DND-41 (cell line): ENCODE measurements around the gene MORN5.

Experiments used
- ATAC-seq: fragments of 200-7000 bp; cut with Tn5 transposase; 3 replicates; pipeline ENCODE4 v1.9.1; 2021; ENCODE audit warnings: low read depth; ENCODE audit not compliant: insufficient read depth
- DNase-seq: peaks from one replicate; pipeline ENCODE4 v3.0.0-alpha.2; 2020
- H2AFZ ChIP-seq: 2 replicates; pipeline ENCODE4 v1.6.0; 2012; ENCODE audit warnings: low read depth, low read length
- H3K27ac ChIP-seq: 2 replicates; pipeline ENCODE4 v1.5.1; 2012; ENCODE audit warnings: low read length, inconsistent platforms
- H3K27me3 ChIP-seq: fragments of 200-600 bp; sonication (generic); 2 replicates; pipeline ENCODE4 v1.6.0; 2012; ENCODE audit warnings: low read length, mild to moderate bottlenecking, inconsistent platforms; ENCODE audit not compliant: insufficient read depth, poor library complexity
- H3K36me3 ChIP-seq: 2 replicates; pipeline ENCODE4 v1.5.1; 2012; ENCODE audit warnings: low read length, inconsistent platforms; ENCODE audit not compliant: insufficient read depth
- H3K4me1 ChIP-seq: 2 replicates; pipeline ENCODE4 v1.5.1; 2012; ENCODE audit warnings: mild to moderate bottlenecking, low read length; ENCODE audit not compliant: insufficient read depth
- H3K4me2 ChIP-seq: 2 replicates; pipeline ENCODE4 v1.6.0; 2012; ENCODE audit warnings: mild to moderate bottlenecking, moderate library complexity, low read length, inconsistent platforms; ENCODE audit not compliant: insufficient read depth
- H3K4me3 ChIP-seq, 2 experiments: fragments of 200-600 bp in 1 of 2; shearing (Covaris generic) in 1 of 2; 2 replicates each; pipeline ENCODE4 v1.5.1; 2012 to 2016; ENCODE audit warnings: inconsistent platforms in 2 of 2, low read length in 2 of 2, mild to moderate bottlenecking in 2 of 2, low read depth in 1 of 2, moderate library complexity in 1 of 2
- H3K79me2 ChIP-seq: 2 replicates; pipeline ENCODE4 v1.6.0; 2012; ENCODE audit warnings: low read length, inconsistent platforms; ENCODE audit not compliant: insufficient read depth
- H3K9ac ChIP-seq: 2 replicates; pipeline ENCODE4 v1.6.0; 2012; ENCODE audit warnings: low read depth, mild to moderate bottlenecking, inconsistent platforms, low read length, moderate library complexity
- H3K9me3 ChIP-seq: 2 replicates; pipeline ENCODE4 v1.5.1; 2012; ENCODE audit warnings: low read length, moderate library complexity, mild to moderate bottlenecking, inconsistent platforms; ENCODE audit not compliant: insufficient read depth, severe bottlenecking
- H4K20me1 ChIP-seq: 2 replicates; pipeline ENCODE4 v1.6.0; 2012; ENCODE audit warnings: low read length; ENCODE audit not compliant: insufficient read depth
- EZH2 ChIP-seq: IDR thresholded peaks from 3 replicates; pipeline ENCODE4 v1.6.1; 2012; ENCODE audit warnings: borderline replicate concordance, low read depth, mild to moderate bottlenecking, moderate library complexity, low read length, inconsistent platforms; ENCODE audit not compliant: severe bottlenecking
- TF ChIP-seq, protein P1 (sequence below): IDR thresholded peaks from 2 replicates; pipeline ENCODE4 v1.5.1; 2012; ENCODE audit warnings: borderline replicate concordance, low read length, moderate library complexity, mild to moderate bottlenecking; ENCODE audit not compliant: poor library complexity, severe bottlenecking; ENCODE audit errors: extremely low read depth

MORN5 gene

DNA sequence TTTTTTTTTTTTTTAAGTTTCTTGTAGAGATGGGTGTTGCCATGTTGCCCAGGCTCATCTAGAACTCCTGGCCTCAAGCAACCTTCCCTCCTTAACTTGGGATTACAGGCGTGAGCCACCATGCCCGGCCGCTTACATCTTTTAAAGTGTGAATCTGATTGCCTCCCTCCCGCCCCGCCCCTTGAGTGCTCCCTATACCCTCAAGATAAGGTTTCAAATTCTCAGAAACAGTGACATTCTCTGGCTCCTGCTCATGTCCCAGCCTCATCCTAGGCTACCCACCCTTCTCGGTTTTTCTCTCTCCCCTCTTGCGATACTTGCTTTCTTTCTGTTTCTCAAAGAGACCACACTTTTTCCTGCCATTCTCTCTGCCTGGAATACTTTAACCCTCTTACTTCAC is 12.4 kb downstream of the MORN5 start:
- no peak overlapping the region for H3K4me3 ChIP-seq
- peaks cover 24% of the 10 kb centered on the region for H3K27me3 ChIP-seq
- H3K9ac ChIP-seq, result no peak overlapping the region
- ATAC-seq, result no peak
- no peaks in the 10 kb centered on the region for H3K9me3 ChIP-seq
- TF ChIP-seq, protein P1, sequence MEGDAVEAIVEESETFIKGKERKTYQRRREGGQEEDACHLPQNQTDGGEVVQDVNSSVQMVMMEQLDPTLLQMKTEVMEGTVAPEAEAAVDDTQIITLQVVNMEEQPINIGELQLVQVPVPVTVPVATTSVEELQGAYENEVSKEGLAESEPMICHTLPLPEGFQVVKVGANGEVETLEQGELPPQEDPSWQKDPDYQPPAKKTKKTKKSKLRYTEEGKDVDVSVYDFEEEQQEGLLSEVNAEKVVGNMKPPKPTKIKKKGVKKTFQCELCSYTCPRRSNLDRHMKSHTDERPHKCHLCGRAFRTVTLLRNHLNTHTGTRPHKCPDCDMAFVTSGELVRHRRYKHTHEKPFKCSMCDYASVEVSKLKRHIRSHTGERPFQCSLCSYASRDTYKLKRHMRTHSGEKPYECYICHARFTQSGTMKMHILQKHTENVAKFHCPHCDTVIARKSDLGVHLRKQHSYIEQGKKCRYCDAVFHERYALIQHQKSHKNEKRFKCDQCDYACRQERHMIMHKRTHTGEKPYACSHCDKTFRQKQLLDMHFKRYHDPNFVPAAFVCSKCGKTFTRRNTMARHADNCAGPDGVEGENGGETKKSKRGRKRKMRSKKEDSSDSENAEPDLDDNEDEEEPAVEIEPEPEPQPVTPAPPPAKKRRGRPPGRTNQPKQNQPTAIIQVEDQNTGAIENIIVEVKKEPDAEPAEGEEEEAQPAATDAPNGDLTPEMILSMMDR, result no peak
- no peak for TF ChIP-seq EZH2
- no peak overlapping the region for H3K4me2 ChIP-seq
- no peaks in the 10 kb centered on the region for H3K79me2 ChIP-seq
- no peaks in the 10 kb centered on the region for H4K20me1 ChIP-seq
- H3K36me3 ChIP-seq, result no peaks in the 10 kb centered on the region
- DNase-seq, result no peak
- no peak overlapping the region for H3K27ac ChIP-seq
- no peak overlapping the region for H2AFZ ChIP-seq
- no peaks in the 10 kb centered on the region for H3K4me1 ChIP-seq

DNA sequence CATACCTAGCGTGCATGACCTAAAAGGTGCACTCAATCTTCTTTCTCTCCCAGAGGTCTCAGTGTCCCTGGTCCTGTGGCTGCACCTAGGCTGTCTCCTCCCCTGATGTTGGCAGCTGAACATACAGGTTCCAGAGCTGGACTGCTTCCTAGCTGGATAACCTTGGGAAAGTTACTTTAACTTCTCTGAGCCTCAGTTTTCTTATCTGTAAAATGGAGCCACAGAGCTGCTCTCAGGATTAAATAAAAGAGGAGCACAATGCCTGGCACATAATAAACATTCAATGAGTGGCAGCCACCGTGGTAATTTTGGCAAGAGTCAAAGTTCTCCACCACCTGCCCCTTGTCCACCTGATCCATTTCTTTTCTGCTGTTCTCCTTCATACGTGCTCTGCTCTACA is 14.0 kb downstream of the MORN5 start:
- no peak for TF ChIP-seq EZH2
- TF ChIP-seq, protein P1, result no peak
- no peak overlapping the region for H3K27ac ChIP-seq
- ATAC-seq (no peak), DNase-seq (no peak)
- H3K9me3 ChIP-seq, result no peaks in the 10 kb centered on the region
- no peaks in the 10 kb centered on the region for H4K20me1 ChIP-seq
- H2AFZ ChIP-seq, result no peak overlapping the region
- no peaks in the 10 kb centered on the region for H3K36me3 ChIP-seq
- peaks cover 20% of the 10 kb centered on the region for H3K27me3 ChIP-seq
- no peak overlapping the region for H3K4me3 ChIP-seq
- H3K9ac ChIP-seq, result no peak overlapping the region
- H3K4me1 ChIP-seq, result no peaks in the 10 kb centered on the region
- H3K79me2 ChIP-seq, result no peaks in the 10 kb centered on the region
- no peak overlapping the region for H3K4me2 ChIP-seq

DNA sequence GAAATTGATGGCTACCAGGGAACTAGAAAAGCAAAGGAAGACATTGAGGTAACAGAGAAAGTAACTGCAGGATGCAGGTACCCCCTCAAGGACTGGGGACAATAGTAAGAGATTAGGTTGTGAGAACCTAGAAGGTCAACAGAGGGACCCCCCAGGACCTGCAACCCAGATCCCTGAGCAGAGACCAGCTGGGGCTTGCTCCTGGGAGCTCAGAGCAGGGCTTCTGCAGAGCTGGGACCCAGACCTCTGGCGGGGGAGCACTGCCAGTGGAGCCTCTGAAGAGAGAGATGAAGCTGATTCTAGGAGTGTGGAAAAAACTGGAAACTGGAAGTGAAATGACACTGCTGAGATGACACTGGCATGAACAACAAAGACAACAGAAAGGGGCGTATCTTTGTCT is 17.2 kb downstream of the MORN5 start:
- Histone ChIP-seq H3K36me3 (no peaks in the 10 kb centered on the region), H3K4me2 (no peak overlapping the region), H3K27me3 (peaks cover 20% of the 10 kb centered on the region), H3K79me2 (no peaks in the 10 kb centered on the region), H3K9ac (no peak overlapping the region), H2AFZ (no peak overlapping the region), H3K9me3 (no peaks in the 10 kb centered on the region), H4K20me1 (no peaks in the 10 kb centered on the region), H3K4me1 (no peaks in the 10 kb centered on the region), H3K27ac (no peak overlapping the region), H3K4me3 (no peak overlapping the region)
- DNase-seq (no peak), ATAC-seq (no peak)
- TF ChIP-seq EZH2, result no peak
- TF ChIP-seq, protein P1, result no peak

DNA sequence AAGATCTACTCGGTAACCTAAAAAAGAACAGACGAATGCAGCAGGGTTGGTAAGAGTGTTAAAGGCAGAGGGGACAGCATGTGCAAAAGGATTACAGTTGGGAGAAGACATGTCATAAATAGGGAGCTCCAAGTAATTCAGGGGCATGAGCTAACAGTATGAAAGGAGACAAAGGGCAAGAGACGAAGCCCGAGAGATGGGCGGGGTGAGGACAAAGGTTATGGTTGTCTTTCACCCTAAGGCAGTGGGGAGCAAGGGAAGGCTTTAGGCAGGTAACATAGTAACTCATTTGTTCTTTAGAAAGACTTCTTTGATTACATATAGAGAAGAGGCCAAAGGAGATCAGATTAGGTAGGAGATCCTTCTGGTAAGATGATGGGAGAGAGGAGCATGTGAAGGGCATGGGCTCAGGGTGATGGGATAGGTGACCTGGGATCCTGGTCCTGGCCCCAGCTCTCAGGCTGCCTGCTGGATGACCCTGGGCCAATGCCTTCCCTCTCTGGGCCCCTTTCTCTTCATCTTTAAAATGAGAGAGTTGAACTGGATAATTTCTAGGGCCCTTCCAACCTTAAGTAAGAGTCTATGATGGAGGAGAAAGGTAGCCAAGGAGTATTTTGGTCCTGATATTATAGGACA is 19.5 kb downstream of the MORN5 start:
- no peak for DNase-seq
- H3K36me3 ChIP-seq, result no peaks in the 10 kb centered on the region
- H3K4me2 ChIP-seq, result no peak overlapping the region
- H3K27me3 ChIP-seq, result peaks cover 7% of the 10 kb centered on the region
- H3K9me3 ChIP-seq, result no peaks in the 10 kb centered on the region
- no peak overlapping the region for H3K4me3 ChIP-seq
- TF ChIP-seq, protein P1, result no peak
- no peak for TF ChIP-seq EZH2
- no peaks in the 10 kb centered on the region for H3K4me1 ChIP-seq
- no peak for ATAC-seq
- H4K20me1 ChIP-seq, result no peaks in the 10 kb centered on the region
- H2AFZ ChIP-seq, result no peak overlapping the region
- no peak overlapping the region for H3K9ac ChIP-seq
- H3K27ac ChIP-seq, result no peak overlapping the region
- no peaks in the 10 kb centered on the region for H3K79me2 ChIP-seq
